ENCODE data around the gene EPS8.
A peak's percentile ranks its signal among the peaks of the same experiment; 100 is the strongest.

Gene EPS8

GRCh38 chr12:15789220-15790171 is at the start of gene EPS8:
TSS of gene EPS8 (minus strand) at chr12:15789388. CDS start at chr12:15682951, 106,437 bp downstream.
- DNase-seq = peak; percentile 77 to 81

- DNase-seq = no peak
Measured at GRCh38 chr12:15837141-15837790, 48.1 kb upstream of the EPS8 start.

GRCh38 chr12:15834575-15834974 is 45.4 kb upstream of the EPS8 start:
- DNase-seq = no peak

GRCh38 chr12:15831315-15831978 is 42.3 kb upstream of the EPS8 start:
- DNase-seq = no peak

DNA sequence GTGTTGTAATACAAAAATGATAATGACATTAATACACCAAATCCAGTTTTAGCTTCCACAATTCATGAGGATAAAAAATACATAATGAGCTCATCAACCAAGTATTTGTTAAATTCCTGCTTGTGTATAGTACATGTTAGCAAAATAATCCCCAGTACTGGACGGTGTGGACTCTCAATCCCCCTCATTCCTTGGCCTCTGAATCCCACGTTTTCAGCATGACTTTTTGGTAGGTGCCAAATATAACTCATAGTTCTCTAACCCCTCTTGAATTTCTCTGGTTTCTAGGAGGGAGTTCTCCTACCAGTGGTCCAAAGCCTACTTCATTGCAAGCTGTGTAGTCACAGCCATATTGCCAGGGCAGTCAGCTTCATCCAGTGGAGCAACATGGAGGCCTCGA is 41.4 kb upstream of the EPS8 start:
- no peak for DNase-seq

DNA sequence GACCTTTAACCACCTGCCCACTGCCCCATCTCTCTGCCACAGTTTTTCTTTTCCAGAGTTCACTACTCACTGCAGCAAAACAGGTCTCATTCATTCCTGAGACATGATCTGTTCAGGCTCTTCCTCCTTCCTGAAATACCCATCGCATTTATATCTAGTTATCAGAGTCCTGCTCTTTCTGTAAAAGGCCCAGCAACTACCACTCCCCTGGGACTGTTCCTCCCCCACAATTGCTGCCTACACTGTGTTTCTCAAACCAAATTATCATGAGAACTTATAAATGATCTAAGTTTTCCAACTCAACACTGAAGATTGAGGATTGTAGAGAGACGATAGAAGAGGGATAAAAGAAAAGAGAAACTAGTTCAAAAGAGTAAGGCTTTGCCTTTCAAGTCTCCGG is 40.8 kb upstream of the EPS8 start:
- no peak for DNase-seq

- no peak for DNase-seq
Measured at GRCh38 chr12:15829255-15829654, 40.1 kb upstream of the EPS8 start.

- no peak for DNase-seq
Measured at GRCh38 chr12:15827136-15827535, 37.9 kb upstream of the EPS8 start.

DNA sequence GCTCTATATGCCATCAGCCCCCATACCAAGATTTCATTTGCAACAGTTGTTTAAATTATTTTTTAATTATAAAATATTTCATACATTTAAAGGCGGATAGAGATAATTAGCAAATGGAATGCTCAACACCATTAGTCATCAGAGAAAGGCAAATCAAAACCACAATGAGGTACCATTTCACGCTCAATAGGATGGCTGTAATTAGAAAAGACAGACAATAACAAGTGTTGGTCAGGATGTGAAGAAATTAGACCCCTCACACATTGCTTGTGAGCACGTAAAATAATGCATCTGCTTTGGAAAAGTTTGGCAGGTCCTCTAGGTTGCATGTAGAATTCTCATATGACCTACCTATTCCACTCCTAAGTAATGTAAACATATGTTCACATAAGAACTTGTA is 35.3 kb upstream of the EPS8 start:
- no peak for DNase-seq

DNA sequence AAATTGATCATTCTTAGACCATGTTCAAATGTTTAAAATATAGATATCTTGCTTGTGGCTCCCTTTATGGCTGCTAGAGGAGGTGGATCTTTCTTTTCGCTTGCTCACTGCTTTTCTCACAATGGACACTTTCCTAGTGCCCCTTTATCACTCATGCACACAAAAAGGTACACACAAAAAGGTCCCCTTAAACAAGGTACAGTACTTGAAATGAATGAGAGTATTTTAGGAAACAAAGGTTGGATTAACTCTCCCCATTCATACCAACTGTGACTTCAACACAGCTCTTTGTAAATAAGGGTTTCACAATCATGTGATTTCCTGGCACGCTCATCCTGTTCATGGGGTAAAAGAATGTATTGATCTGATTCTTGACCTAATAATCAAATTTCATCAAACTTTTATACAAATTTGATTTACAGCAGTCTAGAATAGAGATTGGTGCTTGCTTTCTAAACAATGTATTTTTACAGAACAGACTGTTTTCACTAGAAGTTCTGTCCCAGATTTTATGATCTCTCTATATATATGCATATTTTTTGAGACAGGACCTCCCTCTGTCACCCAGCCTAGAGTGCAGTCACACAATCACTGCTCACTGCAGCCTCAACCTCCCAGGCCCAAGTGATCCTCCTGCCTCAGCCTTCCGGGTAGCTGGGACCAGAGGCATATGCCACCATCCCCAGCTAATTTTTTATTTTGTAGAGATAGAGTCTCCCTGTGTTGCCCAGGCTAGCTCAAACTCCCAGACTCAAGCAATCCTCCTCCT is 34.4 kb upstream of the EPS8 start:
- no peak for DNase-seq

DNA sequence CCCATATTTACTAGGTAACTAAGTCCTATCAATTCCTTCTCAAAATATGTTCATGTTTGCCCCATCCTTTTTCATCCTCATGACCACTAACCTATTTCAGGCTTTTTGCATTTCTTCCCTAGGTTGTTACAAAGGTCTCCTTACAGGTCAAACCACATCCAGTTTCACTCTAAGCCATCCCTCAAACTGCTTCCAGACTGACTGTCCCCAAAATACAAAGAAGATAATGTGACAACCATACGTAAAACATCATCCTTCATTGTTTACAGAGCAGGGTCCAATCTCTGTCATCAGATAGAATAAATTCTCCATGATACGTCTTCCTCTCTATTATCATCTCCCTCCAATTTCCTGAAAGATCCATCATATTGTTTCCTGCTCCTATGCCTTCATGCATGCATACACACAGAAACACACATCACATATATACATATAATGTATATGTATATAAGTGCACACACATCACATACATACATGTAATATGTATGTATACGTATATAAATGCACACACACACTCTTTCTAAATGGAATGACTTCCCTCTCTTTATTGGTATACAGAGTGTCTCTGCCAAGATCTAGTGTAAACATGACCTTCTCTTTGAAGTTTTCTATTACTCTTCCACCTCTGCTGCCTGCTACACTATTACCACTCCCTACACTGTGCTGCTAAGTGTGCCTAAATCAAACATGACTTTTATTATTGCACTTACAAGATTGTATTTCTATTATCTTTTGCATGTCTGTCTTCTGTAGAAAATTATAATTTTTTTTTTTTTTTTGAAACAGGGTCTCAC is 30.7 kb upstream of the EPS8 start:
- DNase-seq = no peak

DNA sequence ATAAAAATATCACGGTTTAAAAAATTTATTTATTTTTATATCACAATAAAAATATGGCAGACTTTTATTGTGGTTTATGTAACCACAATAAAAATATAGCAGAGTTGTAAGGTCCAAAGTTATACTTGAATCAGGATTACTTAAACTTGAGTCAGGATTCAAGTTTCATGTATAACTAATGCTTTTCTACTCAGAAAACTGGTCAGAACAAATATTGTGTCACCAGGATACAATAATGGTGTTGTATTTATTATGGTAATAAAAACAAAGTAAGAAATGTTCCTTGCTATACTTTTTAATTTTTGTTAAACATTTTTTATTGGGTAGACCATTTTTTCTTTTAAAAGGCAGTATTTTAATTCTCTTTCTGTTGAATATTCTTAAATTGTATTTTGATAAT is 29.2 kb upstream of the EPS8 start:
- no peak for DNase-seq

DNA sequence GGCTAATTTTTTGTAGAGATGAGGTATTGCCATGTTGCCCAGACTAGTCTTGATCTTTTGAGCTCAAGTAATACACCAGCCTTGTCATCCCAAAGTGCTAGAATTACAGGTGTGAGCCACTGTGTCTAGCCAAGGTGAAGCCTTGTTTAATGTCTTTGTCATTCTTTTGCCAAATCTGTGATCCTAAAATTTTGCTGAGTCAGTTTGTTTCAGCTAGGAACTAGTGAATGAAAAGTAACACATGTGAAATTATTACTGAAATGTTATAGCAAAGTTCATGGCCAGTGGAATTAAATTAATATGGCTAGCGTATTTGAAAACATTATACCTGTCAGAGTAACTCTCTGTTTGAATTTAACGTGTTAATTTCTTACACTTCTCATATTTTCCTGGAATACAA is 26.5 kb upstream of the EPS8 start:
- no peak for DNase-seq

DNA sequence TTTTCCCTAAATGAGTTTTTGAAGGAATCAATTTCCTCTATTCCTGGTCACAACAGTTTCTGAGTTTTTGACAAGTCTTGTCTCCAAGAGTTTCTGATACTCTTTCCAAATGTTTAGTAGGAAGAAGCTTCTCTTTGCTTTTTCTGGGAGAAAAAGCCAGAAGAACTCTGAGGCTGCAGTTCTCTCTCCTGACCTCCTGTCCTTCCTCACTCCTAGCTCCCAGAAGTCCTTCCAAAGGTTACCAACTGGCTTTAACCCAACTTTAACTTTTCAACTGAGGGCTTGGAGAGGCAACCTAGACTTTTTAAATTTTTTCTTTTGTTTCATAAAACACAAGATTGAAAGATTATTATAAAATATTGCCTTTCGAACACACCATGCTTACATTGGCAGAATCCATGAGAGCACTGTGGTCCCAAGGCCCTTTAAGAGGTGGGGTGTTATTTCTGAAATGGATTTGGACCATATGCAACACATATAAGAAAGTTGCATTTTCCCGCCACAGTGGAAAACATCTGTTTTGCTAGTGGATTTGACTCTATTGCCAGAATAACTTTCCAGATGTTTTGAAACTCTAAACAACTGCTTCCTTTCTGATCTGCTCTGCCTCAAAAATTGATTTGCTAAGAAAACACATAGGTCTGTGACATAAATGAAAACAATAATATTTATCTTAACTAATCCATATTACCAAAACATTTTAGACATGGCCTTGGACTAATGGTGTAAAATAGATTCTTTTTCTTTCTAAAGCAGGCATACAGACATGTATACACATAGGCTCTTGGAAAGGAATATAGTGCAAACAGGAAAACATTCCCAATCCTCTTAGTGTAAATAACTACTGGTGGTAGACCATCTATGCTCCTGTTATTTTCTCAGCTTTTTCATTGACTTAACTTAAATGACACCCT is 22.3 kb upstream of the EPS8 start:
- DNase-seq = no peak

DNA sequence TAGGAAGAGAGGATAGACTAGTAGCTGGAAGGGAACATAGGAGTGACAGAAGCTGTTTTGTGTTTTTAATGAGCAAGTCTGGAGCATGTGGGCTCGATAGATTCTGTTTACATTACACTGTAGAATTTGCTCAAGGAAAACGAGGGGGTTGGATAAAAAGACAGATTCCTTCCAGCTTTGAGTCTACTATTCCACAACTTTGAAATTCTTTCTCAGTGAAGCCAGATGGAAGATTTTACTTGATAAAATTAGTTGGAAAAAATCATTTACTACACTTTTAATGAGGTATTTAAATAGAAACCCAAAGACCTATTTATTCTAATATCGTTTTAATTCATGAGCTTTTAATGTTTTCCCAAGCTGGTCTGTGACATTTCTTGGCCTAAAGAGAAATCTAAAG is 19.5 kb upstream of the EPS8 start:
- DNase-seq = no peak

DNA sequence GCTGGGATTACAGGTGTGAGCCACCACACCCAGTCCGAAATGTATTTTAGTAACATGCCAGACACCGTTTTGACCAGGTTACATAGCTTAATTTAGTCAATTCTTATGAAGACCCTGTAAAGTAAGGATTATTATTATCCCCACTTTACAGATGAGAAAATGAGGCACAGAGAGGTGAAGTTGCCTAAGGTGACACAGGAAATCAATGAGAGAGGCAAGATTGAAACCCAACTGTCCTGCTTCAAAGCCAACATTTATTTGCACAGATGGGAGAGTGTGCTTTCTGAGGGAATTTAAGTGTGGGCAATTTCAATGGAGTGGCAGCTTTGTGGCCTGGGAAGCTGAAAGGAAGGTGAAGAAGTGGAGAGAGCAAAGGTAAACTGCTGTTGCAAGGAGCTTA is 19.1 kb upstream of the EPS8 start:
- DNase-seq = no peak

DNA sequence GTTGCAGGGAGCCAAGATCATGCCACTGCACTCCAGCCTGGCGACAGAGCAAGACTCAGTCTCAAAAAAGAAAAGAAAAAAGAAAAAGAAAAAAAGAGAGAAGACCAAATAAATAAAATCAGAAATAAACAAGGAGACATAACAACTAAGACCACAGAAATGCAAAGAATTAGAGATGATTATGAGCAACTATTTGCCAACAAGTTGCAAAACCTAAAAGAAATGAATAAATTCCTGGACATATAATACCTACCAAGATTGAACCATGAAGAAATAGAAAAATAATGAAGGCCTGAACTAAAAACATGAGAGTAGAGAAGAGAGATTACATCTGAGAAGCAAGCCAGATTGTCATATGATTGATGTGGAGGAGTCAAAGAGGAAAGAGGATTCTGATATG is 17.6 kb upstream of the EPS8 start:
- DNase-seq = no peak

DNA sequence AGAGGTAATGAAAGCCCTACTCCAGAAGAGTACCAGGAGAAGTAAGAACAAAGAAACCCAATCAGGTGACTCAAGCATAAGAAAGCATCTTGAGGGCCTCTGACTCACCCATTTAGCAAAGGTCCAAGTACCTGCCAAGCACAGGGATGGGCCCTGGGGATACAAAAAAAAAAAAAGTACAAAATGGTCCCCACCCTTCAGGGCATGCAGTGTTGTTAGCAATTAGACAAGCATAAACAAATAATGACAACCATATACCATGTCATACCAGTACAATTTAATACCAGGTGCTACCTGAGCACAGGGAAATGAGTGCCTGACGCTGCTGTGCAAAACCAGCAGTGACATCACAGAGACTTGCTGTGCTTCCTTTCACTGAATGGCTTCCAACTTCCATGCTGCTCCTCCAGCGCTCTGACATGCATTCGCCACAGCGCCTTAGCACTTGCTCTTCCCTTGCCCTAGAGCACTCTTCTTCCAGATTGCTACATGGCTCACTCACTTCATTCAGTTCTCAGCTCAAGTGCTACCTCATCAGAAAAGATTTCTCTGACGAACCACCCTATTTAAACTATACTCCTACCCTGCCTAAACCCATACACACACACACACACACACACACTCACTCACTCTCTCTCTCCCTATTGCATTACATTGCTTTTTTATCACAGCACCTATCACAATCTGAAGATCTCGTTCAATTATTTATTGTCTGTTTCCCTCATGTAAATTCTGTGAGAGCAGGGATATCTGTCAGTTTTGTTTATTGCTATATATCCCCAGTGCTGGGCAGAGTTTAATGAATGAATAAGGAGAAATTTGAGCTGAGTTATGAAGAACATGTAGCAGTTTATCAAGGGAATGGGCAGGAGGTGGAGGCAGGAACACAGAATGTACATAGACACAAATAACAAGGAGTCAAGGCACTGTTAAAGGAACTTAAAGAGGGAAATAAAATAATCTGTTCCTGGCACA is 12.9 kb upstream of the EPS8 start:
- DNase-seq = no peak

GRCh38 chr12:15800278-15800677 is 11.1 kb upstream of the EPS8 start:
- DNase-seq = no peak

DNA sequence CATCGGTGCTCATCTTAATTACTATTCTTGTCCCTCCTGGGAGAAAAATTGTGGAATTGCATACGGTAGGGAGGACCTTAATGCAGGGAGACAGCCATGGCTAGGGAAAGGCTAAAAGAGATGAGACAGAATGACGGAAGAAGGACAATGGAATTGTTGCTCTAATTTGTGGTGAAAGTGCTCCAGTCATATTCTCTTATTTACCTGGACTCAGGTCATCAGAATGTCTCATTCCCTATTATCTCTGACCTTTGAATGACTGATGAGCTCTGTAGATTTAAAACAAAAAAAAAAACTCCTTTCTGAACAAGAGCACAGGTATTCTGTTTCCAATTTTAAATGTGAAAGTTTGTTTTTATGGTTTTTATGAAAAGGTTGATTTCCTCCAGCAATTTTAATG is 8.6 kb upstream of the EPS8 start:
- no peak for DNase-seq
